ENCODE data around the gene TPSG1.

Gene TPSG1

DNA sequence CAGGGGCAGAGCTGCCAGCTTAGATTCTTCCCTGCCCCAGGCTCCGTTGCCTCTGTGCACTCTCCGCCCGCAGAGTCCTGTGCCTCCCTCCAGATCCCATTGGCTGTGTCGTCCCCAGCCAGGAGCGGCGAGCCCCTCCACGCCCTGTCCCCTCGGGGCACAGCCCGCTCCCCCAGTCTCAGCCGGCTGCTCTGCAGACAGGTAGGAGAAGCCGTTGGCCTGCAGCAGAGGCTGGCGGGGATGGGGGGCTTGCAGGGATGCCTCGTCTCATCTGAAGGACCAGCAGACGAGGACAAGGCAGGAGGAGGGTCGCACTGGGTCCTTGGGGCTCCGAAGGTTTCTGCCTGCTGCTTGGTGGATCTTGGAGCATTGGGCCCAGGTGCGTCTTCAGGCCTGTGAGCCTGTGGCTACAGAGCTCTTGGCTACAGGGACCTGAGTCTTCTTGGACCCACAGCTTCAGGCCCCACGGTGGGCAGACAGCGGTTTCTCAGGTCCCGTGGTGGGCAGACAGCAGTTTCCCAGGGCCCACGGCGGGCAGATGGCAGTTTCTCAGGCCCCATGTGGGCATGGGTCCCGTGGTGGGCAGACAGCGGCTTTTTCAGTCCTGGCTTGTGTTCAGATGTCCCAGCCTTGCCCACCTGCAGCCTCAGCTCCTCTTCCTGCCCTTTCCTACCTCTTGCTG, 6.0 kb downstream of the TPSG1 start:
- no peak for TF ChIP-seq CTCF (IDR thresholded peaks at IDR 0.05; ENCODE audit: low read length, missing control alignments)
- no peak overlapping the region for H3K4me3 ChIP-seq (replicated peaks; ENCODE audit: low read depth, low read length)
- DNase-seq (ENCODE audit: low read depth) = no peak

DNA sequence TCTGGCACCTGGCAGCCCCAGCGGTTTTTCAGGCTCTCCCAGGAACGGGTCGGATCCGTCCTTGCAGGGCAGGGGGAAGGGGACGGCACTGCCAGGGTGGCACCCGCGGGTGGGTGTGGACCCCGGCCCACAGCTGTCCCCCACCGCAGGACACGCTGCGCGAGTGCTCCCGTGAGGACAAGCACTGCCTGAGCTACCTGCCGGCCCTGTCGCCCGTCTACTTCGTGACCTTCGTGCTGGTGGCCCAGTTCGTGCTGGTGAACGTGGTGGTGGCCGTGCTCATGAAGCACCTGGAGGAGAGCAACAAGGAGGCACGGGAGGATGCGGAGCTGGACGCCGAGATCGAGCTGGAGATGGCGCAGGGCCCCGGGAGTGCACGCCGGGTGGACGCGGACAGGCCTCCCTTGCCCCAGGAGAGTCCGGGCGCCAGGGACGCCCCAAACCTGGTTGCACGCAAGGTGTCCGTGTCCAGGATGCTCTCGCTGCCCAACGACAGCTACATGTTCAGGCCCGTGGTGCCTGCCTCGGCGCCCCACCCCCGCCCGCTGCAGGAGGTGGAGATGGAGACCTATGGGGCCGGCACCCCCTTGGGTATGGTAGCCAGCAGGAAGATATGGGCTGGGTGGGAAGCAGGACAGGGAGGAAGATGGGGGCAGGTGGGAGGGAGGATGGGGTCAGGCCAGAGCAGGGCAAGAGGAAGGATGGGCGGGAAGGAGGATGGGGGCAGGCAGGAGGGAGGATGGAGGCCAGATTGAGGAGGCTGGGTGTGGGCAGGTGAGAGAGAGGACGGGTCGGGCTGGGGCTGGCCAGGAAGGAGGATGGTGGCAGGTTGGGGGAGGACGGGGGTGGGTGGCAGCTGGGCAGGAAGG, 6.8 kb downstream of the TPSG1 start:
- H3K4me3 ChIP-seq (replicated peaks; ENCODE audit: low read depth, low read length) = no peak overlapping the region
- DNase-seq (ENCODE audit: low read depth) = no peak
- TF ChIP-seq CTCF (IDR thresholded peaks at IDR 0.05; ENCODE audit: low read length, missing control alignments) = no peak

GRCh38 chr16:1217526-1217925, 7.5 kb downstream of the TPSG1 start:
- TF ChIP-seq CTCF (IDR thresholded peaks at IDR 0.05; ENCODE audit: low read length, missing control alignments) = no peak
- DNase-seq (ENCODE audit: low read depth) = no peak
- H3K4me3 ChIP-seq (replicated peaks; ENCODE audit: low read depth, low read length) = no peak overlapping the region

- no peak overlapping the region for H3K4me3 ChIP-seq (replicated peaks; ENCODE audit: low read depth, low read length)
- no peak for DNase-seq (ENCODE audit: low read depth)
- TF ChIP-seq CTCF (IDR thresholded peaks at IDR 0.05; ENCODE audit: low read length, missing control alignments) = no peak
Observed at GRCh38 chr16:1216681-1217400, 8.2 kb downstream of the TPSG1 start.

DNA sequence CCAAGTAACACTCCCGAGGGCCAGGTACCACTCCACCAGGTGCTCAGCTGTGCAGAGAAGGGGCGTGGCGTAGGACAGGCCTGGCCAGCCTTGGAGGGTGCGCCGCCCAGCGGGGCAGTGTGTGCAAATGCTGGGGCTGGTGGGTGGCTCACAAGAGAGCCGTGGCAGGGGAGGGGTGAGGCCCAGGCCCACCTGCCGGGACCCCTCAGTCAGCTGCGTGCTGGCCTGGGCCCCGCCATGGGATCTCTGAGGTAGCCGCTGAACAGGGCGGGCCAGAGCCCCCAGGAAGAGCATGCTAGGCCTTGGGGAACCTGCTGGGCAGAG, 8.8 kb downstream of the TPSG1 start:
- no peak for TF ChIP-seq CTCF (IDR thresholded peaks at IDR 0.05; ENCODE audit: low read length, missing control alignments)
- DNase-seq (ENCODE audit: low read depth) = no peak
- H3K4me3 ChIP-seq (replicated peaks; ENCODE audit: low read depth, low read length) = no peak overlapping the region

DNA sequence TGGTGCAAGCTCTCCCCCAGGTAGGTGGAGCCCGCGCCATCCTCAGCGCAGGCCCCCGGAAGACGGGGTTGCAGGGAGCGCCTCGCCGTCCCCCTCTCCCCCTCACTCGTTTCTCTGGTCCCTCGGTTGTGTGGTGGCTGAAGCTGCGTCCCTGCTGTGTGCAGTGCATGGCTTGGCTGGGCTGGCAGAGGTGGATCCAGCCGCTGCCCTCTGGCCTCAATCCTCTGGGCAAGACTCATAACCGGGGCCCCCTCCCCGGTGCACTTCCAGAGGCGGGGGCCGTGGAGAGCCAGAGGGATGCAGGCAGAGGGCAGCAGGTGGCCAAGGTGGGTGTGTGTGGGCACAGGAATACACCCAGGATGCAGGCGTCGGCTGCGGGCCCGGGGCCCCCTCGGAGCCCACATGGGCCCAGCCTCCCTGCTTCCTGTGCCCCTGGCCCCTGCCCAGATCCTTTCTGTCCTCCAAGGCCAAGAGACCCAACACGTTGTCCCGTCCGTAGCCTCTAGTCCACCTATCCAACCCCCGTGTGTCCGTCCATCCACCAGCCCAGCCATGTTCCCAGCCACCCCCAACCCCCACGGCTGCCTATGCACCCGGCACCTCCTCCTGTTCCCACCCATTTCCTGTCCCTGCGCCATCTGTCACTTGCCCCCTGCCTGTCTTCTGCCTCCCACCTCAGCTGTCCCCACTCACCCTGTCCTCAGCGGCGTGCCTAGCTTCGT, 9.3 kb downstream of the TPSG1 start:
- no peak for TF ChIP-seq CTCF (IDR thresholded peaks at IDR 0.05; ENCODE audit: low read length, missing control alignments)
- no peak overlapping the region for H3K4me3 ChIP-seq (replicated peaks; ENCODE audit: low read depth, low read length)
- DNase-seq (ENCODE audit: low read depth) = no peak
